H1 (cell line): ENCODE data around the gene ACTN3. TPM values are rescaled to one million over a fixed set of nuclear protein-coding genes. Genes with fewer than 3 reads are reported as not detected.

Experiments
- CTCF ChIA-PET: fragments of 300-600 bp; sonication (Branson Sonifier 250); formaldehyde crosslinking; loops from one replicate; lab custom pipeline; 2021; ENCODE audit not compliant: partially characterized antibody; lab: Charles Lee
- POLR2A ChIA-PET: fragments of 300-600 bp; sonication (Branson Sonifier 250); formaldehyde crosslinking; loops from one replicate; lab custom pipeline; 2021; ENCODE audit warnings: inconsistent platforms; ENCODE audit not compliant: partially characterized antibody; lab: Charles Lee
- DNase-seq, 2 experiments: peaks; one replicate each; pipeline versions ENCODE4 v3.0.0 to v3.0.0-alpha.2; 2010 to 2022; ENCODE audit warnings: low spot score in 2 of 2, low read depth in 1 of 2, mixed read lengths in 1 of 2
- FAIRE-seq: peaks from 2 replicates; lab custom pipeline; 2011; peaks lifted over from hg19 to GRCh38; lab: Jason Lieb, UNC
- H2AFZ ChIP-seq: 2 replicates; pipeline ENCODE4 v1.8.1; 2012; ENCODE audit warnings: low read length, inconsistent platforms
- H2AK5ac ChIP-seq: 2 replicates; pipeline ENCODE4 v1.6.1; 2013; ENCODE audit warnings: low read depth, low read length
- H2BK120ac ChIP-seq: replicated peaks from 2 replicates; pipeline ENCODE3; 2013; ENCODE audit warnings: low read depth, low read length, inconsistent platforms
- H2BK12ac ChIP-seq: 2 replicates; pipeline ENCODE4 v1.6.1; 2013; ENCODE audit warnings: low read depth, low read length
- H2BK15ac ChIP-seq: 2 replicates; pipeline ENCODE4 v1.6.1; 2013; ENCODE audit warnings: low read length
- H2BK20ac ChIP-seq: 2 replicates; pipeline ENCODE4 v1.6.1; 2013; ENCODE audit warnings: low read length
- H2BK5ac ChIP-seq: 2 replicates; pipeline ENCODE4 v1.6.1; 2013; ENCODE audit warnings: low read depth, low read length
- H3K14ac ChIP-seq: 2 replicates; pipeline ENCODE4 v1.6.1; 2013; ENCODE audit warnings: inconsistent platforms; ENCODE audit not compliant: insufficient read length
- H3K18ac ChIP-seq: 2 replicates; pipeline ENCODE4 v1.6.1; 2013; ENCODE audit warnings: low read length; ENCODE audit errors: extremely low read depth
- H3K23ac ChIP-seq: 2 replicates; pipeline ENCODE4 v1.6.1; 2013; ENCODE audit warnings: inconsistent platforms; ENCODE audit not compliant: insufficient read length
- H3K23me2 ChIP-seq: 2 replicates; pipeline ENCODE4 v1.6.1; 2013; ENCODE audit warnings: low read depth, low read length
- H3K27ac ChIP-seq: 2 replicates; pipeline ENCODE4 v1.6.1; 2011; ENCODE audit warnings: low read depth, low read length, inconsistent platforms
- H3K27me3 ChIP-seq, 4 experiments: replicated peaks in 1 of 4; 1 replicate in 1 of 4; 2 replicates in 3 of 4; pipeline versions ENCODE4 v1.6.1 to v1.8.1; 2011 to 2013; ENCODE audit warnings: low read length in 3 of 4, mild to moderate bottlenecking in 3 of 4, inconsistent platforms in 2 of 4, mixed read lengths in 2 of 4, moderate library complexity in 1 of 4; ENCODE audit not compliant: control insufficient read depth in 3 of 4, insufficient read depth in 3 of 4; ENCODE audit errors: extremely low read depth in 1 of 4
- H3K36me3 ChIP-seq, 4 experiments: 2 replicates each; pipeline versions ENCODE4 v1.6.1 to v1.8.1; 2011 to 2013; ENCODE audit warnings: mild to moderate bottlenecking in 4 of 4, low read length in 3 of 4, moderate library complexity in 2 of 4, control low read depth in 1 of 4, inconsistent platforms in 1 of 4; ENCODE audit not compliant: insufficient read depth in 4 of 4, control insufficient read depth in 2 of 4
- H3K4ac ChIP-seq: replicated peaks from 2 replicates; pipeline ENCODE3; 2013; ENCODE audit warnings: low read length, low read depth, mixed read lengths, inconsistent platforms; ENCODE audit not compliant: insufficient read length
- H3K4me1 ChIP-seq, 4 experiments: replicated peaks in 1 of 4; 1 replicate in 1 of 4; 2 replicates in 3 of 4; pipeline versions ENCODE4 v1.6.1 to v1.8.1; 2011 to 2013; ENCODE audit warnings: low read length in 3 of 4, inconsistent platforms in 2 of 4, mixed read lengths in 1 of 4; ENCODE audit not compliant: insufficient read depth in 4 of 4, control insufficient read depth in 3 of 4
- H3K4me2 ChIP-seq, 2 experiments: 2 replicates each; pipeline versions ENCODE4 v1.6.1 to v1.8.1; 2011 to 2013; ENCODE audit warnings: low read depth in 2 of 2, low read length in 2 of 2, control low read depth in 1 of 2, inconsistent platforms in 1 of 2, mild to moderate bottlenecking in 1 of 2; ENCODE audit not compliant: insufficient read depth in 1 of 2
- H3K4me3 ChIP-seq, 4 experiments: fragments of 200-600, 300-600 bp in 1 of 4; sonication (generic), shearing (Covaris generic), sonication (Bioruptor Twin) in 1 of 4; 2 replicates each; pipeline versions ENCODE4 v1.5.1 to v1.8.1; 2011 to 2016; ENCODE audit warnings: low read length in 4 of 4, low read depth in 3 of 4, control low read depth in 2 of 4, inconsistent platforms in 2 of 4, mild to moderate bottlenecking in 2 of 4, mixed read lengths in 1 of 4, moderate library complexity in 1 of 4; ENCODE audit not compliant: insufficient read depth in 2 of 4; ENCODE audit errors: extremely low read depth in 1 of 4
- H3K56ac ChIP-seq: replicated peaks from 2 replicates; pipeline ENCODE3; 2013; ENCODE audit warnings: low read depth, mild to moderate bottlenecking, mixed read lengths, low read length, inconsistent platforms; ENCODE audit not compliant: insufficient read length
- H3K79me1 ChIP-seq: 2 replicates; pipeline ENCODE4 v1.6.1; 2013; ENCODE audit warnings: low read depth, low read length, control low read depth
- H3K79me2 ChIP-seq, 2 experiments: 2 replicates each; pipeline versions ENCODE4 v1.6.1 to v1.8.1; 2012 to 2013; ENCODE audit warnings: low read length in 2 of 2, mild to moderate bottlenecking in 2 of 2, inconsistent platforms in 1 of 2; ENCODE audit not compliant: insufficient read depth in 2 of 2, control insufficient read depth in 1 of 2
- H3K9ac ChIP-seq, 4 experiments: replicated peaks in 1 of 4; 1 replicate in 1 of 4; 2 replicates in 3 of 4; pipeline versions ENCODE4 v1.6.1 to v1.8.1; 2011 to 2013; ENCODE audit warnings: low read depth in 3 of 4, low read length in 3 of 4, control low read depth in 2 of 4, mild to moderate bottlenecking in 2 of 4, moderate library complexity in 2 of 4, inconsistent platforms in 1 of 4; ENCODE audit errors: extremely low read depth in 1 of 4
- H3K9me3 ChIP-seq, 2 experiments: 2 replicates each; pipeline versions ENCODE4 v1.6.1 to v1.8.1; 2012 to 2013; ENCODE audit warnings: mild to moderate bottlenecking in 2 of 2, moderate library complexity in 2 of 2, control low read depth in 1 of 2, inconsistent platforms in 1 of 2, low read depth in 1 of 2, low read length in 1 of 2, mixed read lengths in 1 of 2; ENCODE audit not compliant: insufficient read depth in 2 of 2
- H4K20me1 ChIP-seq, 2 experiments: replicated peaks in 1 of 2; 2 replicates each; pipeline versions ENCODE3 to v1.8.1; 2011 to 2013; ENCODE audit warnings: inconsistent platforms in 2 of 2, low read length in 2 of 2, mild to moderate bottlenecking in 1 of 2; ENCODE audit not compliant: insufficient read depth in 2 of 2, control insufficient read depth in 1 of 2
- H4K5ac ChIP-seq: 2 replicates; pipeline ENCODE4 v1.6.1; 2013; ENCODE audit warnings: low read length, low read depth, mixed read lengths, inconsistent platforms; ENCODE audit not compliant: insufficient read length
- H4K8ac ChIP-seq: 2 replicates; pipeline ENCODE4 v1.8.0; 2013; ENCODE audit warnings: mild to moderate bottlenecking, moderate library complexity, low read length, inconsistent platforms; ENCODE audit not compliant: insufficient read depth; ENCODE audit errors: extremely low read depth
- H4K91ac ChIP-seq: replicated peaks from 2 replicates; pipeline ENCODE3; 2013; ENCODE audit warnings: low read length, mixed read lengths, inconsistent platforms; ENCODE audit not compliant: insufficient read length
- BCL11A ChIP-seq, 2 experiments: IDR thresholded peaks; one replicate each; pipeline ENCODE4 v1.6.1; 2011; ENCODE audit warnings: low read depth in 2 of 2, low read length in 2 of 2, mild to moderate bottlenecking in 2 of 2
- CEBPB ChIP-seq: IDR thresholded peaks from 2 replicates; pipeline ENCODE4 v1.6.1; 2012; ENCODE audit warnings: low read depth, low read length
- CREB1 ChIP-seq: IDR thresholded peaks from 2 replicates; pipeline ENCODE4 v1.6.1; 2012; ENCODE audit warnings: inconsistent platforms
- EGR1 ChIP-seq: IDR thresholded peaks from 2 replicates; pipeline ENCODE4 v1.6.1; 2011; ENCODE audit warnings: low read depth, low read length, borderline replicate concordance
- HDAC6 ChIP-seq: IDR thresholded peaks from one replicate; pipeline ENCODE4 v1.7.1; 2012; ENCODE audit warnings: low read depth, mild to moderate bottlenecking, inconsistent platforms, low read length, moderate library complexity
- MAFK ChIP-seq: IDR thresholded peaks from 2 replicates; pipeline ENCODE4 v1.6.1; 2012; ENCODE audit warnings: low read depth, mild to moderate bottlenecking, improper control_type of control experiment, low read length
- POLR2AphosphoS5 ChIP-seq: IDR thresholded peaks from 2 replicates; pipeline ENCODE4 v1.6.1; 2011; ENCODE audit warnings: low read depth, low read length
- RXRA ChIP-seq: IDR thresholded peaks from 2 replicates; pipeline ENCODE4 v1.6.1; 2011; ENCODE audit warnings: low read depth, mild to moderate bottlenecking, low read length, moderate library complexity; ENCODE audit not compliant: insufficient read depth
- SIX5 ChIP-seq: IDR thresholded peaks from 2 replicates; pipeline ENCODE4 v1.6.1; 2011; ENCODE audit warnings: mild to moderate bottlenecking, low read depth, low read length
- SP2 ChIP-seq: IDR thresholded peaks from 2 replicates; pipeline ENCODE4 v1.6.1; 2012; ENCODE audit warnings: mild to moderate bottlenecking, low read length, inconsistent platforms
- SP4 ChIP-seq: IDR thresholded peaks from 2 replicates; pipeline ENCODE4 v1.6.1; 2012; ENCODE audit warnings: low read length, inconsistent platforms
- TAF1 ChIP-seq: IDR thresholded peaks from 2 replicates; pipeline ENCODE4 v1.6.1; 2011; ENCODE audit warnings: mild to moderate bottlenecking, low read depth, low read length
- TAF7 ChIP-seq: optimal IDR thresholded peaks from 2 replicates; pipeline ENCODE3; 2011; ENCODE audit warnings: low read depth, mild to moderate bottlenecking, inconsistent platforms, low read length, moderate library complexity, borderline replicate concordance
- TCF12 ChIP-seq: IDR thresholded peaks from 2 replicates; pipeline ENCODE4 v1.6.1; 2011; ENCODE audit warnings: low read depth, mild to moderate bottlenecking, low read length
- YY1 ChIP-seq: IDR thresholded peaks from 2 replicates; pipeline ENCODE4 v1.6.1; 2011; ENCODE audit warnings: low read depth, mild to moderate bottlenecking, low read length
- WGBS, 2 experiments: shearing (Covaris generic) in 1 of 2; methylation state at CpG; one replicate each; pipeline versions ENCODE4 v1.1.6 to v1.1.7; 2013 to 2015; ENCODE audit warnings: low lambda C conversion rate in 2 of 2, mixed read lengths in 2 of 2, inconsistent platforms in 1 of 2, low coverage in 1 of 2, missing lambda C conversion rate in 1 of 2; ENCODE audit not compliant: insufficient replicate concordance in 2 of 2, insufficient coverage in 1 of 2, insufficient read length in 1 of 2; ENCODE audit errors: extremely low coverage in 1 of 2, missing lambda C conversion rate in 1 of 2; 5-methylcytosine and 5-hydroxymethylcytosine counted together
- polyA plus RNA-seq, 7 experiments: library from polyadenylated mRNA; depleted of rRNA in 3 of 7; stranded (reverse) in 5 of 7; unstranded in 2 of 7; fragments of >200 nt in 5 of 7; fragments of 200-250 nt in 2 of 7; gene quantifications; 1 replicate in 5 of 7; 2 replicates in 1 of 7; 4 replicates in 1 of 7; pipeline versions ENCODE4 v1.2.1 to v1.2.3, GENCODE V29; 2011 to 2013; ENCODE audit warnings: missing spikeins in 2 of 7, mixed read lengths in 2 of 7
- total RNA-seq: library from RNA; stranded (reverse); fragmentation: NEBNext Ultra II Directional; extraction: Animal tissue kit (Norgen Biotek cat#: 25700); gene quantifications from 2 replicates; pipeline ENCODE4 v1.2.1, GENCODE V29; 2021

Gene ACTN3
- total and polyA plus RNA-seq, 2 of the 8 experiments (the other 6 are each of a cell fraction or from before 2014, with no cell fraction given), result 30.8 to 36.7 TPM

DNA sequence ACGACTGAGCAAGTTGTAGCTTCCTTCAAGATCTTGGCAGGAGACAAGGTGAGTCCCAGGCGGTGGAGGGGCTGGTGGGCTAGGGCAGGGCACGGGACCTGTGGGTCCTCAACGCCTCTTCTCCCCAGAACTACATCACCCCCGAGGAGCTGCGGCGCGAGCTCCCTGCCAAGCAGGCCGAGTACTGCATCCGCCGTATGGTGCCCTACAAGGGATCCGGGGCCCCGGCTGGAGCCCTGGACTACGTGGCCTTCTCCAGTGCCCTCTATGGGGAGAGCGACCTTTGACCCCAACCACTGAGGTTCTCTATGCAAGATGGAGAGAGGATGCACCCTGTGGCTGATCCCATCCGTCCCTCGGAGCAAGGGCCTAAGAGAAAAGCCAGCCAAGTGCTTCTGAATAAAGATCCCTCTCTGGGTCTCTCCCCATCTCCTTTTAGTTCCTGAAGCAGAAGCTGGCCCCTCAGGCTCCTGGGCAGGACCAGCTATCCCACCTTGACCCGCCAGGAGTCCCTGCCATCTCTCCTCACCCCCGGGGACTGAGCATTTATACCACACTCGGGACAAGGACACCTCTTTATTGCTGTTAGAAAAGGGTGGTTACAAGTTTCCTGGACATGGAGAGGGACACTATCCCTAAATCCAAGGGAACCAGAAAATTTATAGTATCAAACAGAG lies 16.3 kb downstream of the ACTN3 start:
- no peak overlapping the region for H3K4me2 ChIP-seq
- POLR2A ChIA-PET, result interaction anchor here (0.8 to 7.4 kb wide), 12 partner anchors 7 to 114 kb away, joined by 3 to 54 read pairs (median 4); partner anchors contain the start of genes ACTN3, DPP3, RBM14 and RBM4
- no peak for DNase-seq
- CTCF ChIA-PET, result interaction anchor here (0.6 to 3.5 kb wide), 9 partner anchors 9 to 166 kb away, joined by 3 to 12 read pairs (median 4); partner anchors contain the start of genes ACTN3, RBM4B and ZDHHC24
- 89% methylated on average over 14 of the region's 20 CpGs; no CpG with 5 or more reads in 1 of the 2 experiments for WGBS, 2 experiments
- no peak overlapping the region for H2BK120ac ChIP-seq
- no peaks in the 10 kb centered on the region for H3K79me1 ChIP-seq
- H2BK12ac ChIP-seq, result no peak overlapping the region
- H2BK5ac ChIP-seq, result no peak overlapping the region
- peaks cover 10 to 41% (median 35%) of the 10 kb centered on the region in 4 experiments for H3K36me3 ChIP-seq
- no peak overlapping the region for H3K4ac ChIP-seq
- H3K4me3 ChIP-seq, result no peak overlapping the region
- H3K18ac ChIP-seq, result no peak overlapping the region
- no peak overlapping the region for H2BK15ac ChIP-seq
- no peak overlapping the region for H3K56ac ChIP-seq
- H3K27me3 ChIP-seq, result no peaks in the 10 kb centered on the region
- H3K14ac ChIP-seq, result no peak overlapping the region
- H3K9me3 ChIP-seq, result no peaks in the 10 kb centered on the region
- no peaks in the 10 kb centered on the region for H3K23me2 ChIP-seq
- H4K8ac ChIP-seq, result no peak overlapping the region
- no peak overlapping the region for H3K27ac ChIP-seq
- no peak overlapping the region for H4K5ac ChIP-seq
- FAIRE-seq, result no peak
- H3K4me1 ChIP-seq, result peaks cover 0 to 2% (median 0%) of the 10 kb centered on the region in 4 experiments; a peak in 1 of 7 replicates
- H3K23ac ChIP-seq, result no peak overlapping the region
- no peak overlapping the region for H2AK5ac ChIP-seq
- H3K9ac ChIP-seq, result no peak overlapping the region
- H4K20me1 ChIP-seq, result no peaks in the 10 kb centered on the region
- no peak overlapping the region for H4K91ac ChIP-seq
- H3K79me2 ChIP-seq, result no peaks in the 10 kb centered on the region
- H2BK20ac ChIP-seq, result no peak overlapping the region
- H2AFZ ChIP-seq, result no peak overlapping the region
- TF ChIP-seq CEBPB (no peak), RXRA (no peak), TAF1 (no peak), BCL11A (IDR thresholded peaks at IDR 0.05; ENCODE audit: low read depth in 2 of 2, low read length in 2 of 2) (no peak), TAF7 (no peak), MAFK (no peak), SP4 (no peak), SP2 (no peak), SIX5 (no peak), TCF12 (no peak), YY1 (no peak), EGR1 (no peak), HDAC6 (no peak), POLR2AphosphoS5 (no peak), CREB1 (no peak)
